NCI-H2196 treated with DMSO at 0.1 percent for 48 hours (cell line): ENCODE measurements around the gene GSC2.
A peak's percentile ranks its signal among the peaks of the same experiment; 100 is the strongest.

Experiments
- DNase-seq: peaks from one replicate; lab custom pipeline; 2025; ENCODE audit not compliant: unreplicated experiment; lab: John Stamatoyannopoulos, UW

The GSC2 gene

GRCh38 chr22:19121631-19122142 is 28.4 kb downstream of the GSC2 start:
- no peak for DNase-seq

GRCh38 chr22:19120829-19121630 is 29.1 kb downstream of the GSC2 start:
- DNase-seq, result no peak

GRCh38 chr22:19119949-19120348 is 30.1 kb downstream of the GSC2 start:
- no peak for DNase-seq

DNA sequence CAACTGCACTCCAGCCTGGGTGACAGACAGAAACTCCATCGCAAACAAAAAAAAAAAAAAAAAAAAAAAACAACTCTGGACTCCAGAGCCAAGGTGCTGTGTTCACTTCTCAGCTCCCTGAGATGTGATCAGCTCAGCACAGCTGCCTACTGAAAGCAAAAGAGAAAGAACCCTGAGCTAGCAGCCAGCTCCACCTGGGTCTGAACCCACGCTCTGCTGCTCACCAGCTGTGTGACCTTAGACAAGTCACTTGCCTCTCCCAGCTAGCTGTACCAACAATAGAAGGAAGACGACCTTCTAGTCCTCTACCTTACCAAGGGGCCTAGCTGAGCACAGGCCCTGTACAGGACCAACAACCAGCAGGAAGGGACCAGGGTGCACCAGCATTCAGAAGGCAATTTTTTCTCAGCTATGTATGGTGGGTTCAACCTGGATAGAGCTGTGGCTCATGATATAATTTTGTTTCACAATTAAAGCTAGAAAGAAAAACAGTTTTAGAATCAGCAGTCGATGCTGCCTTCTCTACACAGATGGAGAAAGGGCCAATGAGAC is 31.7 kb downstream of the GSC2 start:
- DNase-seq, result no peak

- peak; percentile 68 for DNase-seq
These were observed 33.0 kb downstream of the GSC2 start for GRCh38 chr22:19117111-19117512.

- DNase-seq, result no peak
These were observed 34.5 kb downstream of the GSC2 start for GRCh38 chr22:19115628-19116027.

DNA sequence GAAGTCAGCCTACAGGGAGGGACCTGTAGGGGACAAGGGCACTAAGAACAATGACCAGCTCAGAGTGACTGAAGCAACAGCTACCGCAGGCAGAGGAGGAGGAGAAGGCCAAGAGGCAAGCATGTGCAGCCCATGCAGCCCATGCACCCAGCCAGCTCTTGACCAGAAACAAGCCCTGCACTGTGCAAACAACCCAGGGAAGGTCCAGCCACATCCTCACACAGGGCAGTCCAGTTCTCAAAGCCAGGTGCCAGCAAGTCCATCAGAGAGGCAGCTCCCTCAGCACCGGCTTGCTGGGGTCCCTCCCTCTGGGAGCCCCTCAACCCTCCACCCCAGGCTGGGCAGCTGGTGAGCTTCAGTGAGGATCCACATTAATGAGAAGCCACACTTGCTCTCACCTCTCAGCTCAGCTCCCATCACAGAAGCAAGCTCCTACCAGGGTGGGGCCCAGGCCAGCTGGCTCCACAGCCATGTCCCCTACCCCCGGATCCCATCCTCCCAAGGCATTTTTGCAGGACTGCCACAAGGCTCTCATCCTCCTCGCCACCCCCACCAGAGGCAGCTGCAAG is 35.0 kb downstream of the GSC2 start:
- DNase-seq, result no peak

DNA sequence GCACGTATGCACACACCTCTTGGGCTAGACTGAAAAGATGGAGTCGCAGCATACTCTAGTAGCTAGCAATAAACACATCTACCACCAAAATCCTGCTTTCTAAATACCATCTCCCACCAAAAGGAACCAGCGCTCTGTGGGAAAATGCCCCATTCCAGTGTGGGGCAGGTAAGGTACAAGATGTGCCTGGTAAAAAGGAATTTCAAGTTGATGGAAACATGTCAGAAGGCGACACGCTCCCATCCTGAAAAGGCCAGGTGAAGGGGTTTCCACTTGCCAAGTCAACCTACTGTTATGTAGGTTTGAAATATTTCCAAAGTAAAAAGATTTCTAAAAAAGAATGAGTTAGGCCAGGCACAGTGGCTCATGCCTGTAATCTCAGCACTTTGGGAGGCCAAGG is 36.7 kb downstream of the GSC2 start:
- DNase-seq, result no peak

DNA sequence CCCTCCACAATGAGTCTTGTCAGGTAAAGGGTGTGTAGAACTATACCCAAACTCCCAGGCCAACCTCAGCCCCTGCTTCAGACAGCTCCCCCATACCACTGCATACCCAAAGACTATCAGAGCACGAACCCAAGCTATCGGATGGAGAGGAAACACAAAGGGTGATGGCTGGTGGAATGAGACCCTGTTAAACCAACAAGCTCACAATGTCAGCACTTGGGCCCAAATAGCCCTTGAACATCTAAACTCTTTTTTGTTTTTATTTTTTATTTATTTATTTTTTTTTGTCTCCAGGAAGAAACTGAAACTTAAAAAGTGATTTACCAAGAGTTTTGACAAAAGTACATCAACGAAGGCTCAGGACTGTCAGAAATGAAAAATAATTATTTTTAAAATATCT is 38.5 kb downstream of the GSC2 start:
- DNase-seq, result no peak

GRCh38 chr22:19111140-19111539 is 39.0 kb downstream of the GSC2 start:
- no peak for DNase-seq

DNA sequence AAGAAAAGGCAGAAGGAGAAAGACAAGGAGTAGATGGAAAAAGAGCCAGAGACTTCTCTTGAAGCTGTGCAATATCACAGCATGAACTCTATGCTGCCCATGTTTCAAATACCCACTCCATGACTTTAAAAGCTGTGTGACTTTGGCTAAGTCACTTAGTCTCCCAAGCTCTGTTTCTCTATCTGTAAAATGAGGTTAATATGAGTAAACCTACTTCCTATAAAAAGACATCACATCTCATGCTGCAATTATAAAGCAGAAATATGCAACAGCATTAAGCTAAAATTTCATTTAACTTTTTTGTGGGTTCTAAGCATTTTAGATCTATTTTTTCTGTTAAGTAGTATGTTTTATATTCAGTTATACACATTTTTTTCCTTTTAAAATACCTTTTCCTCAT is 39.4 kb downstream of the GSC2 start:
- DNase-seq, result no peak

DNA sequence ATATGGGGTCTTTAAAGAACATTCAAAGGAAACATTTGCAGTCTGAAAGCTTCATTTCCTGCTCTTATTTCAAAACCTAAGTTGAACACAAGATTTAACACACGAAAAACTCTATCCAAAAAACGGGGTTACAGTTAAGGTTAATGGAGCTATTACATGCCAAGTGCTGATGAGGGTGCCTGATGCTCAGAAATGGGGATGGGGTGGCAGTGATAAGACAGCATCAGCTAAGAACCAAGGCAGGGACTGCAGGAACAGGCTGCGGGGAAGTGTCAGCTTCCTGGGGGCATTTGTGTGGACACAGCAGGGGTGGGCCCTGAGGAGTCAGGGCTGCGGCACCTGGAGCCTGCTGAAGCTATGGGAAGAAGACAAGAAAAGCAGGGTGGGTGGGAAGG is 40.0 kb downstream of the GSC2 start:
- no peak for DNase-seq

- peak; percentile 24 for DNase-seq
These were observed 40.7 kb downstream of the GSC2 start for GRCh38 chr22:19109198-19110063.

DNA sequence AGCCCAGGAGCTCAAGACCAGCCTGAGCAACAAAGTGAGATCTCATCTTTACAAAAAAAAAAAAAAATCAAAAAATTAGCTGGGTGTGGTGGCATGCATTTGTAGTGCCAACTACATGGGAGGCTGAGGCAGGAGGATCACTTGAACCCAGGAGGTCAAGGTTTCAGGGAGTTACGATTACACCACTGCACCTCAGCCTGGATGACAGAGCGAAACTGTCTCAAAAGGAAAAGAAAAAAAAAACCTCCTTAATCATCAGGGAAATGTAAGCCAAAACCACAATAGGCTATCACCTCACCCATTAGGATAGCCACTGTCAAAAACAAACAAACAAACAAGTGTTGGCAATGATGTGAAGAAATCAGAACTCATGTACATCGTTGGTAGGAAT is 41.3 kb downstream of the GSC2 start:
- DNase-seq, result no peak

DNA sequence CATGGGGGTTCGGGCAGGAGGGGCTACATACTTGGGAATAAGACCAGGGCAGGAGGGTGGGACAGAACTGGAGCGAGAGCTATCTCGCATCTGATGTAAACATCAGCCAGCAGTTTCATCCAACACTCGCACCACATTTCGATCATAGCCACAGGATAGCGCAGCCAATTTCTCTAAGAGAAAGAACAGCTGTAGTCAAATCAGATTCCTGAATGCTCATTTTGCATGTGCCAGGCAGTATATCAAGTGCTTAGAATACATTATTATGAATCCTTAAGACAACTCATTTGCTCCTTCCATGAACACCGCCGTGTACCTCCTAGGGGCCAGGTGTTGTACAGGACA is 42.4 kb downstream of the GSC2 start:
- DNase-seq, result no peak

- no peak for DNase-seq
These were observed 43.0 kb downstream of the GSC2 start for GRCh38 chr22:19106886-19107729.

DNA sequence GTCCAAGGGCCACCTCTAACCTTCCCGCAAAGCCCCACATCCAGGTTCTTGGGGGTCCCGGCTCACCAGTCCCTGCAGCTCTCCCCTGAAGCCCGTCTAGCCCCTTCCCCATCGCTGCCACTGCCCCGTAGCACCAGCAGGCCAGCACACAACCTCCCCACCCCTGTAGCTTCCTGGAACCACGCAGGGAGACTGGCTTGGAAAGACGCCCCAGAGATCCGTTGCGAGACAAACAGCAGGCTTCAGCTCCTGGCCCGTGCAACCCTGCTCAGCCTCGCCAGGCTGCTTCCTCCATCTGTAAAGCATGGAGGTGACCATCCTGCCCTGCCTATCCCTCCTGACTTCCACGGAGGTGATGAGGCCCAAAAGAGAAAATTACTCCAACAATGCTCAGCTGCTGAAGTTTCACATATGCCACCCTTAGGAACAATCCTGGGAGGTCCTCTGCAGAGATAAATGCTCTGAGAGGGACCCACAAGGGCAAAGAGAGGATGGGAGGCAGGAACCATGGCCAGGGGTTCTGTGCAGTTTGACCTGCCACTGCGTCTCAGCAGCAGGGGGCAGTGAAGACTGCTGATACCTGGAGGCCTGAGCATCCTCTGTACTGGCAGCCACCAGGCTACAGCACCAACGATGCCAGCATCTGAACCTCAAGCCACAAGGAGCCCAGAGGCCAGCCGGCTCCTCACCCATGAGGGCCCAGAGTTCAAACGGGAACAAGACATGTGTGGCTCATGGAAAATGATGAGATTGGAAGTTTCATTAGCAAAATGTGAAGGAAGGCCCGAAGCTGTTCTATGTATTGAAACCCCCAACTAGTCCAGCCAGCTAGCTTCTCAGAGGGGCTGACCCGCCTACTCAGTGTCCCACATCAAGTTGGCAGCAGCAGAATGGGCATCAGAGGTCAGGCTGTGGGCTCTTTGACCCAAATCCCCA is 44.0 kb downstream of the GSC2 start:
- DNase-seq, result no peak

- DNase-seq, result no peak
These were observed 44.6 kb downstream of the GSC2 start for GRCh38 chr22:19105456-19105855.
